Kidney (tissue), 14 donors: Measurements from ENCODE around the gene CDO1. TPM values are rescaled to one million over a fixed set of nuclear protein-coding genes. Genes with fewer than 3 reads are reported as not detected.

Experiments used
- DNase-seq, 5 donors: peaks; one replicate each; pipeline ENCODE4 v3.0.0-alpha.2; 2013 to 2020
- FAIRE-seq: peaks from 2 replicates; lab custom pipeline; 2012; peaks lifted over from hg19 to GRCh38; lab: Jason Lieb, UNC
- H3K27ac ChIP-seq, 2 donors: one replicate each; pipeline ENCODE4 v1.7.0; 2013; ENCODE audit warnings: low read depth in 2 of 2, low read length in 2 of 2, inconsistent platforms in 1 of 2
- H3K27me3 ChIP-seq: one replicate; pipeline ENCODE4 v1.7.1; 2013; ENCODE audit warnings: low read length, inconsistent platforms; ENCODE audit not compliant: control insufficient read depth, insufficient read depth
- H3K36me3 ChIP-seq, 3 donors: one replicate each; pipeline versions ENCODE4 v1.7.0 to v1.7.1; 2013; ENCODE audit warnings: low read length in 3 of 3, control low read depth in 1 of 3, inconsistent platforms in 1 of 3; ENCODE audit not compliant: insufficient read depth in 3 of 3, control insufficient read depth in 2 of 3
- H3K4me1 ChIP-seq, 3 donors: one replicate each; pipeline versions ENCODE4 v1.7.0 to v1.7.1; 2013; ENCODE audit warnings: low read length in 3 of 3, inconsistent platforms in 1 of 3, low read depth in 1 of 3; ENCODE audit not compliant: control insufficient read depth in 2 of 3, insufficient read depth in 2 of 3
- H3K4me3 ChIP-seq, 3 donors: one replicate each; pipeline versions ENCODE4 v1.7.0 to v1.8.1; 2013; ENCODE audit warnings: low read length in 3 of 3, control low read depth in 1 of 3, inconsistent platforms in 1 of 3
- H3K9ac ChIP-seq, 3 donors: one replicate each; pipeline versions ENCODE4 v1.7.0 to v1.7.1; 2013; ENCODE audit warnings: low read length in 3 of 3, control low read depth in 1 of 3, inconsistent platforms in 1 of 3
- H3K9me3 ChIP-seq, 3 donors: one replicate each; pipeline versions ENCODE4 v1.7.0 to v1.7.1; 2013; ENCODE audit warnings: low read length in 3 of 3, control low read depth in 1 of 3, inconsistent platforms in 1 of 3; ENCODE audit not compliant: control insufficient read depth in 2 of 3, insufficient read depth in 1 of 3
- CTCF ChIP-seq: IDR thresholded peaks from 3 replicates; pipeline ENCODE4 v1.5.1; 2012; ENCODE audit warnings: mild to moderate bottlenecking, moderate library complexity, borderline replicate concordance; ENCODE audit not compliant: insufficient read depth; ENCODE audit errors: extremely low read depth
- intact Hi-C: fragments of 100-400 bp; cut with DNase I; formaldehyde crosslinking; loops from one replicate; pipeline ENCODE4 v1.11.1; 2022
- polyA plus RNA-seq: library from polyadenylated mRNA; stranded (reverse); fragments of 350-450 nt; fragmentation: Illumina TruSeq; extraction: RNeasy Lipid Tissue Mini Kit (QIAGEN cat#74804); gene quantifications from one replicate; pipeline ENCODE4 v1.2.3, GENCODE V29; 2014; ENCODE audit warnings: low read depth, low replicate concordance; ENCODE audit not compliant: insufficient read depth
- total RNA-seq: library from RNA; stranded (reverse); fragmentation: NEBNext Ultra II Directional; extraction: Animal tissue kit (Norgen Biotek cat#: 25700); gene quantifications from one replicate; pipeline ENCODE4 v1.2.1, GENCODE V29; 2021
- donor health status: control.
- donor health status: control.
- donor health status: control.
- donor health status: control.
- donor health status: control.
- donor health status: DM: yes; HTN: yes; CAD: no.
- donor health status: Normal renal cell carcinoma (clear cell type).

CDO1 gene
- total and polyA plus RNA-seq, 2 donors from 2014 or later, result 1.7 to 3.0 TPM

- Histone ChIP-seq H3K27me3 (no peaks in the 10 kb centered on the region), H3K9ac (peak overlapping the region; percentile 82 to 89 (median 84)), H3K4me1 (peaks cover 0 to 19% (median 15%) of the 10 kb centered on the region in 3 donors), H3K27ac (peak overlapping the region; percentile 95 to 98), H3K36me3 (peaks cover 6 to 12% (median 9%) of the 10 kb centered on the region in 3 donors), H3K4me3 (peak overlapping the region; percentile 92 to 96 (median 93)), H3K9me3 (no peaks in the 10 kb centered on the region)
- DNase-seq, result peak in 1 of 5 donors; percentile 51
- no peak for FAIRE-seq
- no peak for TF ChIP-seq CTCF
- intact Hi-C loops, result no loop called here
These were observed 24.4 kb upstream of the CDO1 start for GRCh38 chr5:115840873-115841272.

GRCh38 chr5:115838885-115839518 lies 22.5 kb upstream of the CDO1 start:
- intact Hi-C loops, result no loop called here
- peaks cover 0 to 19% (median 15%) of the 10 kb centered on the region in 3 donors for H3K4me1 ChIP-seq
- no peak overlapping the region for H3K9ac ChIP-seq
- H3K36me3 ChIP-seq, result peaks cover 6 to 26% (median 11%) of the 10 kb centered on the region in 3 donors
- peak overlapping the region in 1 of 3 donors; percentile 0 for H3K4me3 ChIP-seq
- peak in 3 of 5 donors; percentile 59 to 75 (median 66) for DNase-seq
- H3K27ac ChIP-seq, result no peak overlapping the region
- no peaks in the 10 kb centered on the region for H3K9me3 ChIP-seq
- no peaks in the 10 kb centered on the region for H3K27me3 ChIP-seq
- peak; percentile 39 for TF ChIP-seq CTCF
- FAIRE-seq, result peak; percentile 21

- Histone ChIP-seq H3K27ac (no peak overlapping the region), H3K36me3 (peaks cover 6 to 30% (median 15%) of the 10 kb centered on the region in 3 donors), H3K9me3 (no peaks in the 10 kb centered on the region), H3K9ac (no peak overlapping the region), H3K4me1 (peaks cover 0 to 11% (median 5%) of the 10 kb centered on the region in 3 donors), H3K4me3 (no peak overlapping the region), H3K27me3 (no peaks in the 10 kb centered on the region)
- no peak for TF ChIP-seq CTCF
- no peak for FAIRE-seq
- intact Hi-C loops, result no loop called here
- no peak for DNase-seq
These were observed 19.0 kb upstream of the CDO1 start for GRCh38 chr5:115835481-115835880.
